HG02610 (cell line): Measurements from ENCODE around the gene NOX4.
"Not testable (repeated sequence)": the region's sequence is repeated elsewhere in the genome, so short reads cannot be mapped to it uniquely, and the experiment has no call there.

Experiments
- ATAC-seq: cut with Tn5 transposase; IDR thresholded peaks from one replicate; pipeline ENCODE4 v1.9.1; 2021; ENCODE audit warnings: mild to moderate bottlenecking, moderate library complexity; ENCODE audit not compliant: unreplicated experiment

The NOX4 gene

GRCh38 chr11:89310607-89311006 is 180.6 kb downstream of the NOX4 start:
- not testable (repeated sequence) for ATAC-seq

- ATAC-seq, result not testable (repeated sequence)
Measured at GRCh38 chr11:89309321-89309985, 181.7 kb downstream of the NOX4 start.

GRCh38 chr11:89308272-89308671 is 182.9 kb downstream of the NOX4 start:
- not testable (repeated sequence) for ATAC-seq

GRCh38 chr11:89303029-89303428 is 188.1 kb downstream of the NOX4 start:
- ATAC-seq, result not testable (repeated sequence)

GRCh38 chr11:89295023-89295422 is 196.2 kb downstream of the NOX4 start:
- not testable (repeated sequence) for ATAC-seq

GRCh38 chr11:89293965-89294679 is 197.1 kb downstream of the NOX4 start:
- ATAC-seq, result no peak

GRCh38 chr11:89288004-89288403 is 203.2 kb downstream of the NOX4 start:
- not testable (repeated sequence) for ATAC-seq

GRCh38 chr11:89286601-89287000 is 204.6 kb downstream of the NOX4 start:
- not testable (repeated sequence) for ATAC-seq

- peak; percentile 63 for ATAC-seq
Measured at GRCh38 chr11:89281032-89281677, 210.0 kb downstream of the NOX4 start.

GRCh38 chr11:89279176-89279575 is 212.0 kb downstream of the NOX4 start:
- ATAC-seq, result no peak

- no peak for ATAC-seq
Measured at GRCh38 chr11:89275966-89276365, 215.2 kb downstream of the NOX4 start.
